ENCODE data around the gene SH3RF3. TPM values are rescaled to one million over a fixed set of nuclear protein-coding genes. Genes with fewer than 3 reads are reported as not detected.

Gene SH3RF3
- total and polyA plus RNA-seq, 9 of the 15 experiments (the other 6 are each of a cell fraction or from before 2014, with no cell fraction given): 0.02 TPM; not detected in 8

DNA sequence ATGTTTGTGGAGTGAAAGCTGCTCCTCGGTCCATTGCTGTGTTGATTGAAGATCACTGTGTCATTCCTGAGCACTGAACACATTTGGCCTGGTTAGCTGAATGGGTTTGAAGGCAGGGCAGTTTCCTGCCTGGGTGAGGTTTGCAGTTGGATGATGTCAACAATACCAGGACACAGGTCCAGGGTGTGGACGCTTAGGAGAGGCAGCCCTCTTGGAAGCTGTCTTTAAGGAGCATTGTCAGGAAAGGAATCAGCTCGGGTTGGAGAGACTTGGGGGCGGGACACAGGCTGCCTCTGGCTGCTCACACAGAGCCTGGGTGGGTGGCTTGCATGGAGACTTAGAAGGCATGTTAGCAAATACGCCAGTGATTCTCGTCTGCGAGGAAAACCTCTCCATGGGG is 247.1 kb downstream of the SH3RF3 start:
- Histone ChIP-seq H3K9ac (ENCODE audit: insufficient read depth in 1 of 2, low read depth in 2 of 2, low read length in 2 of 2) (no peak overlapping the region), H3K27me3 (ENCODE audit: control insufficient read depth in 2 of 2, insufficient read depth in 2 of 2, low read length in 2 of 2) (peaks cover 6 to 66% of the 10 kb centered on the region in 2 experiments; a peak in 4 of 5 replicates), H3K4me3 (no peak overlapping the region), H3K4me2 (ENCODE audit: insufficient read depth, low read length) (no peak overlapping the region), H3K9me1 (ENCODE audit: control insufficient read depth, insufficient read depth, low read length) (no peaks in the 10 kb centered on the region), H3K79me2 (ENCODE audit: control insufficient read depth, insufficient read depth, low read length) (no peaks in the 10 kb centered on the region), H3K9me3 (replicated peaks; ENCODE audit: control insufficient read depth, insufficient read depth, low read depth, low read length) (no peaks in the 10 kb centered on the region), H3K27ac (ENCODE audit: extremely low read depth, low read depth, low read length) (no peak overlapping the region), H3K4me1 (replicated peaks in 1 of 2; ENCODE audit: control insufficient read depth in 2 of 2, insufficient read depth in 2 of 2, low read length in 2 of 2) (no peaks in the 10 kb centered on the region; a peak in 1 of 5 replicates), H3K36me3 (ENCODE audit: control insufficient read depth, insufficient read depth, low read length) (no peaks in the 10 kb centered on the region), H2AFZ (ENCODE audit: low read depth, low read length) (no peak overlapping the region), H4K20me1 (replicated peaks; ENCODE audit: control insufficient read depth, insufficient read depth, low read length) (0 out of 2 replicates have a peak, but pooled peaks cover 4% of the 10 kb centered on the region)
- WGBS (ENCODE audit: insufficient coverage, low coverage, missing lambda C conversion rate): 0% methylated on average over 7 of the region's 7 CpGs
- TF ChIP-seq CBX3 (IDR thresholded peaks at IDR 0.05; ENCODE audit: borderline replicate concordance in 1 of 2, low read length in 2 of 2) (no peak), ZC3H8 (IDR thresholded peaks at IDR 0.05) (no peak), ILF3 (IDR thresholded peaks at IDR 0.05; ENCODE audit: borderline replicate concordance) (no peak), NFRKB (IDR thresholded peaks at IDR 0.05; ENCODE audit: low read depth) (no peak), KAT2B (IDR thresholded peaks at IDR 0.05; ENCODE audit: low read depth, low read length) (no peak), E2F3 (CRISPR knock-in tag; IDR thresholded peaks at IDR 0.05) (no peak), SNIP1 (IDR thresholded peaks at IDR 0.05; ENCODE audit: low read depth) (no peak)
- TF ChIP-seq, protein P1, sequence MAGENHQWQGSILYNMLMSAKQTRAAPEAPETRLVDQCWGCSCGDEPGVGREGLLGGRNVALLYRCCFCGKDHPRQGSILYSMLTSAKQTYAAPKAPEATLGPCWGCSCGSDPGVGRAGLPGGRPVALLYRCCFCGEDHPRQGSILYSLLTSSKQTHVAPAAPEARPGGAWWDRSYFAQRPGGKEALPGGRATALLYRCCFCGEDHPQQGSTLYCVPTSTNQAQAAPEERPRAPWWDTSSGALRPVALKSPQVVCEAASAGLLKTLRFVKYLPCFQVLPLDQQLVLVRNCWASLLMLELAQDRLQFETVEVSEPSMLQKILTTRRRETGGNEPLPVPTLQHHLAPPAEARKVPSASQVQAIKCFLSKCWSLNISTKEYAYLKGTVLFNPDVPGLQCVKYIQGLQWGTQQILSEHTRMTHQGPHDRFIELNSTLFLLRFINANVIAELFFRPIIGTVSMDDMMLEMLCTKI (IDR thresholded peaks at IDR 0.05; ENCODE audit: partially characterized antibody): no peak
- in situ Hi-C loops (cut with MboI) (no loop called here), intact Hi-C loops (cut with micrococcal nuclease) (no loop called here)
- FAIRE-seq (no peak), ATAC-seq (no peak), DNase-seq (ENCODE audit: extremely low read depth in 1 of 4, low spot score in 3 of 4) (no peak)
- BruUV-seq (replicated peaks): no TSS peak
- POLR2A ChIA-PET: interaction anchor here (0.8 kb wide), 1 partner anchor 199 kb away, joined by 4 read pairs; no protein-coding TSS in a partner anchor
- CTCF ChIA-PET (ENCODE audit: low intra/inter-chr PET ratio): no interaction called here
